T-cell (primary cell): Measurements from ENCODE around the gene ACAT2. TPM values are rescaled to one million over a fixed set of nuclear protein-coding genes. Genes with fewer than 3 reads are reported as not detected.
A peak's percentile ranks its signal among the peaks of the same experiment; 100 is the strongest.
"Not testable (repeated sequence)": the region's sequence is repeated elsewhere in the genome, so short reads cannot be mapped to it uniquely, and the experiment has no call there.

ENCODE experiments used
- ATAC-seq, 4 experiments: fragments of 200-7000 bp in 3 of 4; fragments of 150-1000 bp in 1 of 4; cut with Tn5 transposase; replicated peaks in 1 of 4; 1 replicate in 3 of 4; 2 replicates in 1 of 4; pipeline ENCODE4 v1.10.0; 2021; ENCODE audit warnings: moderate library complexity in 3 of 4, mild to moderate bottlenecking in 2 of 4, moderate number of reproducible peaks in 1 of 4
- CTCF ChIA-PET, 2 donors: fragments of 300-600 bp; sonication (Branson Sonifier 250); formaldehyde crosslinking; loops; one replicate each; lab custom pipeline; 2022; ENCODE audit warnings: antibody characterized with exemption in 2 of 2; lab: Charles Lee
- POLR2A ChIA-PET, 2 donors: fragments of 300-600 bp; sonication (Branson Sonifier 250); formaldehyde crosslinking; loops; one replicate each; lab custom pipeline; 2022; ENCODE audit warnings: antibody characterized with exemption in 2 of 2; lab: Charles Lee
- DNase-seq, 35 experiments: peaks; one replicate each; pipeline versions ENCODE4 v3.0.0 to v3.0.0-alpha.2; 2013 to 2023
- H3K27ac ChIP-seq: one replicate; pipeline ENCODE4 v1.5.1; 2013; ENCODE audit warnings: low read length
- H3K27me3 ChIP-seq, 2 experiments: replicated peaks in 1 of 2; 1 replicate in 1 of 2; 2 replicates in 1 of 2; pipeline versions ENCODE4 v1.6.1 to v1.7.0; 2013; ENCODE audit warnings: low read length in 1 of 2, mixed read lengths in 1 of 2; ENCODE audit not compliant: control insufficient read depth in 2 of 2, insufficient read depth in 2 of 2; ENCODE audit errors: extremely low read depth in 1 of 2
- H3K36me3 ChIP-seq, 2 donors: 1 replicate in 1 of 2; 2 replicates in 1 of 2; pipeline versions ENCODE4 v1.6.1 to v1.7.0; 2013; ENCODE audit warnings: low read length in 1 of 2; ENCODE audit not compliant: control insufficient read depth in 2 of 2, insufficient read depth in 1 of 2; ENCODE audit errors: extremely low read depth in 1 of 2
- H3K4me1 ChIP-seq, 2 experiments: 1 replicate in 1 of 2; 2 replicates in 1 of 2; pipeline versions ENCODE4 v1.6.1 to v1.7.0; 2013; ENCODE audit warnings: low read length in 2 of 2, mixed read lengths in 1 of 2; ENCODE audit not compliant: insufficient read depth in 2 of 2, control insufficient read depth in 1 of 2; ENCODE audit errors: extremely low read depth in 1 of 2
- H3K4me3 ChIP-seq, 2 donors: 1 replicate in 1 of 2; 2 replicates in 1 of 2; pipeline versions ENCODE4 v1.5.1 to v1.7.0; 2013; ENCODE audit warnings: mild to moderate bottlenecking in 2 of 2, low read length in 1 of 2, moderate library complexity in 1 of 2; ENCODE audit not compliant: control insufficient read depth in 1 of 2; ENCODE audit errors: extremely low read depth in 1 of 2
- H3K9me3 ChIP-seq: 2 replicates; pipeline ENCODE4 v1.7.0; 2013
- H3K27ac Mint-ChIP-seq, 2 donors: one replicate each; pipeline ENCODE4 v1.8.0; 2020 to 2021; ENCODE audit warnings: mild to moderate bottlenecking in 2 of 2, mixed read lengths in 2 of 2
- H3K27me3 Mint-ChIP-seq, 2 donors: one replicate each; pipeline ENCODE4 v1.8.0; 2021 to 2022; ENCODE audit warnings: mixed read lengths in 2 of 2
- H3K36me3 Mint-ChIP-seq: one replicate; pipeline ENCODE4 v1.8.0; 2021; ENCODE audit warnings: mixed read lengths
- H3K4me1 Mint-ChIP-seq, 3 donors: one replicate each; pipeline ENCODE4 v1.8.0; 2020 to 2022; ENCODE audit warnings: mixed read lengths in 3 of 3, mild to moderate bottlenecking in 1 of 3
- H3K4me3 Mint-ChIP-seq, 3 donors: one replicate each; pipeline ENCODE4 v1.8.0; 2020 to 2022; ENCODE audit warnings: mild to moderate bottlenecking in 3 of 3, mixed read lengths in 3 of 3, moderate library complexity in 3 of 3
- H3K9me3 Mint-ChIP-seq, 3 donors: one replicate each; pipeline ENCODE4 v1.8.0; 2020 to 2022; ENCODE audit warnings: mixed read lengths in 3 of 3
- WGBS: methylation state at CpG from one replicate; pipeline ENCODE4 v1.1.5; 2013; ENCODE audit warnings: missing lambda C conversion rate; ENCODE audit not compliant: insufficient coverage; 5-methylcytosine and 5-hydroxymethylcytosine counted together
- total RNA-seq, 35 experiments: library from RNA in 6 of 35; stranded (reverse) in 6 of 35; fragments of 120-200 nt in 1 of 35; gene quantifications; one replicate each; pipeline versions ENCODE4 v1.2.1 to v1.2.4 and lab custom pipeline; 2013 to 2026

The ACAT2 gene
- total RNA-seq, 5 donors from 2014 or later (not counting 1 experiment from before 2014, with no cell fraction given) = 21.5 to 28.2 (median 27.4) TPM

GRCh38 chr6:159716247-159717096 lies 45.4 kb upstream of the ACAT2 start:
- ATAC-seq = no peak
- ChIA-PET POLR2A (interaction anchor here in 1 of 2 donors (0.6 kb wide), 1 partner anchor 19 kb away, joined by 3 read pairs; no protein-coding TSS in a partner anchor), CTCF (no interaction called here)
- Histone ChIP-seq H3K27me3 (no peaks in the 10 kb centered on the region), H3K36me3 (no peaks in the 10 kb centered on the region), H3K9me3 (no peaks in the 10 kb centered on the region), H3K4me3 (no peak overlapping the region), H3K27ac (no peak overlapping the region), H3K4me1 (peaks cover 0 to 2% of the 10 kb centered on the region in 2 experiments)
- Mint-ChIP-seq H3K9me3 (no peaks in the 10 kb centered on the region), H3K27me3 (no peaks in the 10 kb centered on the region), H3K36me3 (no peaks in the 10 kb centered on the region), H3K4me1 (no peaks in the 10 kb centered on the region), H3K4me3 (no peak overlapping the region), H3K27ac (no peak overlapping the region)
- DNase-seq = no peak
- WGBS = no CpG with 5 or more reads among the region's 5 CpGs

GRCh38 chr6:159718634-159719033 lies 43.2 kb upstream of the ACAT2 start:
- H3K27me3 ChIP-seq = no peaks in the 10 kb centered on the region
- no peak overlapping the region for H3K4me3 ChIP-seq
- no peak overlapping the region for H3K27ac ChIP-seq
- Mint-ChIP-seq H3K36me3 (peaks cover 11% of the 10 kb centered on the region), H3K4me1 (peaks cover 10 to 12% (median 11%) of the 10 kb centered on the region in 3 donors), H3K4me3 (no peak overlapping the region), H3K27me3 (no peaks in the 10 kb centered on the region), H3K9me3 (peaks cover 0 to 9% (median 6%) of the 10 kb centered on the region in 3 donors), H3K27ac (no peak overlapping the region)
- ChIA-PET CTCF (interaction anchor here (0.5 to 2.1 kb wide), 9 partner anchors 9 to 734 kb away, joined by 3 to 13 read pairs (median 3); partner anchors contain the start of gene WTAP (in 1 of the 2)), POLR2A (no interaction called here)
- no peak for ATAC-seq
- H3K4me1 ChIP-seq = peaks cover 0 to 2% of the 10 kb centered on the region in 2 experiments
- no peak for DNase-seq
- H3K36me3 ChIP-seq = no peaks in the 10 kb centered on the region
- WGBS = 88% methylated on average over 3 of the region's 3 CpGs
- H3K9me3 ChIP-seq = peaks cover 3% of the 10 kb centered on the region

GRCh38 chr6:159719287-159719686 lies 42.6 kb upstream of the ACAT2 start:
- peaks cover 0 to 2% of the 10 kb centered on the region in 2 experiments for H3K4me1 ChIP-seq
- ATAC-seq (no peak), DNase-seq (no peak)
- H3K36me3 Mint-ChIP-seq = peaks cover 13% of the 10 kb centered on the region
- no peak overlapping the region for H3K27ac ChIP-seq
- no peak overlapping the region for H3K4me3 Mint-ChIP-seq
- ChIA-PET CTCF (interaction anchor here (0.5 to 2.1 kb wide), 8 partner anchors 8 to 221 kb away, joined by 3 to 13 read pairs (median 4); partner anchors contain the start of gene WTAP (in 1 of the 2)), POLR2A (interaction anchor here (0.6 to 0.7 kb wide), 3 partner anchors 24 to 248 kb away, joined by 3 to 11 read pairs (median 9); no protein-coding TSS in a partner anchor)
- H3K4me1 Mint-ChIP-seq = peaks cover 13 to 16% (median 13%) of the 10 kb centered on the region in 3 donors
- H3K36me3 ChIP-seq = no peaks in the 10 kb centered on the region
- peaks cover 3% of the 10 kb centered on the region for H3K9me3 ChIP-seq
- no peaks in the 10 kb centered on the region for H3K27me3 Mint-ChIP-seq
- H3K27me3 ChIP-seq = no peaks in the 10 kb centered on the region
- no peak overlapping the region for H3K27ac Mint-ChIP-seq
- 82% methylated on average over 2 of the region's 7 CpGs for WGBS
- no peak overlapping the region for H3K4me3 ChIP-seq
- H3K9me3 Mint-ChIP-seq = peaks cover 0 to 9% (median 6%) of the 10 kb centered on the region in 3 donors

- DNase-seq (peak in 29 of 35 experiments; percentile 3 to 84 (median 35)), ATAC-seq (peak in 3 of 4 experiments; percentile 29 to 79 (median 53))
- Histone ChIP-seq H3K4me3 (no peak overlapping the region), H3K27ac (no peak overlapping the region), H3K9me3 (peaks cover 3% of the 10 kb centered on the region), H3K27me3 (no peaks in the 10 kb centered on the region), H3K4me1 (peaks cover 3 to 6% of the 10 kb centered on the region in 2 experiments), H3K36me3 (no peaks in the 10 kb centered on the region)
- Mint-ChIP-seq H3K4me3 (no peak overlapping the region), H3K9me3 (peaks cover 0 to 9% (median 6%) of the 10 kb centered on the region in 3 donors), H3K4me1 (peaks cover 19 to 26% (median 24%) of the 10 kb centered on the region in 3 donors), H3K36me3 (peaks cover 13% of the 10 kb centered on the region), H3K27me3 (no peaks in the 10 kb centered on the region), H3K27ac (no peak overlapping the region)
- ChIA-PET CTCF (interaction anchor here (0.6 to 1.7 kb wide), 20 partner anchors 8 to 1714 kb away, joined by 3 to 9 read pairs (median 4); partner anchors contain the start of genes ACAT2 (in 1 of the 2) and TCP1 (in 1 of the 2)), POLR2A (no interaction called here)
- WGBS = 90% methylated on average over 2 of the region's 7 CpGs
Observed at GRCh38 chr6:159720708-159721107, 41.1 kb upstream of the ACAT2 start.

GRCh38 chr6:159721981-159722380 lies 39.9 kb upstream of the ACAT2 start:
- H3K27ac Mint-ChIP-seq, H3K27me3 ChIP-seq, H3K27me3 Mint-ChIP-seq, H3K36me3 ChIP-seq, H3K9me3 ChIP-seq, H3K4me3 Mint-ChIP-seq, ATAC-seq, H3K9me3 Mint-ChIP-seq, H3K27ac ChIP-seq, DNase-seq, H3K4me3 ChIP-seq: not testable (repeated sequence)
- ChIA-PET CTCF (interaction anchor here (0.6 to 1.2 kb wide), 5 partner anchors 25 to 131 kb away, joined by 3 to 5 read pairs (median 3); no protein-coding TSS in a partner anchor), POLR2A (interaction anchor here in 1 of 2 donors (0.5 kb wide), 1 partner anchor 10 kb away, joined by 3 read pairs; no protein-coding TSS in a partner anchor)
- WGBS = 100% methylated on average over 2 of the region's 3 CpGs
- peaks cover 10 to 11% of the 10 kb centered on the region in 2 experiments for H3K4me1 ChIP-seq
- Mint-ChIP-seq H3K36me3 (peaks cover 13% of the 10 kb centered on the region), H3K4me1 (peaks cover 30 to 36% (median 32%) of the 10 kb centered on the region in 3 donors)

GRCh38 chr6:159722655-159723054 lies 39.2 kb upstream of the ACAT2 start:
- Mint-ChIP-seq H3K36me3 (peaks cover 13% of the 10 kb centered on the region), H3K27me3 (no peaks in the 10 kb centered on the region), H3K27ac (peak overlapping the region in 1 of 2 donors; percentile 11), H3K9me3 (peaks cover 0 to 9% (median 6%) of the 10 kb centered on the region in 3 donors), H3K4me1 (peaks cover 30 to 36% (median 32%) of the 10 kb centered on the region in 3 donors), H3K4me3 (no peak overlapping the region)
- no peak for ATAC-seq
- Histone ChIP-seq H3K27me3 (no peaks in the 10 kb centered on the region), H3K4me1 (peaks cover 10 to 11% of the 10 kb centered on the region in 2 experiments), H3K36me3 (no peaks in the 10 kb centered on the region), H3K9me3 (peaks cover 3% of the 10 kb centered on the region), H3K27ac (no peak overlapping the region), H3K4me3 (no peak overlapping the region)
- DNase-seq = no peak
- POLR2A ChIA-PET = interaction anchor here (0.6 to 1.5 kb wide), 4 partner anchors 8 to 1517 kb away, joined by 3 to 6 read pairs (median 3); no protein-coding TSS in a partner anchor
- CTCF ChIA-PET = interaction anchor here (0.6 to 2.5 kb wide), 4 partner anchors 10 to 130 kb away, joined by 3 to 11 read pairs (median 4); no protein-coding TSS in a partner anchor
